ENCODE data around the gene MAEA.
"Not testable (repeated sequence)": the region's sequence is repeated elsewhere in the genome, so short reads cannot be mapped to it uniquely, and the experiment has no call there.

Gene MAEA

GRCh38 chr4:1323635-1324442 lies 34.1 kb downstream of the MAEA start:
- Histone ChIP-seq H3K4me2 (ENCODE audit: insufficient read depth, low read length) (no peak overlapping the region), H3K4me1 (ENCODE audit: insufficient read depth, low read length) (no peaks in the 10 kb centered on the region), H3K9me3 (ENCODE audit: insufficient read depth, low read length, severe bottlenecking) (no peaks in the 10 kb centered on the region), H2AFZ (ENCODE audit: low read depth, low read length) (no peak overlapping the region), H3K4me3 (ENCODE audit: low read depth in 1 of 2, low read length in 2 of 2) (no peak overlapping the region), H3K27me3 (ENCODE audit: insufficient read depth, low read length, poor library complexity) (no peaks in the 10 kb centered on the region), H3K27ac (ENCODE audit: low read length) (no peak overlapping the region), H3K79me2 (ENCODE audit: insufficient read depth, low read length) (peaks cover 20% of the 10 kb centered on the region), H3K9ac (ENCODE audit: low read depth, low read length) (no peak overlapping the region), H3K36me3 (ENCODE audit: insufficient read depth, low read length) (peaks cover 84% of the 10 kb centered on the region), H4K20me1 (ENCODE audit: insufficient read depth, low read length) (peaks cover 38% of the 10 kb centered on the region)
- DNase-seq = no peak
- no peak for ATAC-seq (ENCODE audit: insufficient read depth, low read depth)
- TF ChIP-seq CTCF (IDR thresholded peaks at IDR 0.05; ENCODE audit: borderline replicate concordance, extremely low read depth, low read length, poor library complexity, severe bottlenecking) (no peak), EZH2 (IDR thresholded peaks at IDR 0.05; ENCODE audit: borderline replicate concordance, low read depth, low read length, severe bottlenecking) (no peak)

GRCh38 chr4:1324443-1325175 lies 34.9 kb downstream of the MAEA start:
- peaks cover 44% of the 10 kb centered on the region for H4K20me1 ChIP-seq (ENCODE audit: insufficient read depth, low read length)
- not testable (repeated sequence) for H3K9me3 ChIP-seq (ENCODE audit: insufficient read depth, low read length, severe bottlenecking); H3K4me2 ChIP-seq (ENCODE audit: insufficient read depth, low read length); H2AFZ ChIP-seq (ENCODE audit: low read depth, low read length); ATAC-seq (ENCODE audit: insufficient read depth, low read depth); H3K27me3 ChIP-seq (ENCODE audit: insufficient read depth, low read length, poor library complexity); H3K4me3 ChIP-seq (ENCODE audit: low read depth in 1 of 2, low read length in 2 of 2); H3K27ac ChIP-seq (ENCODE audit: low read length); DNase-seq; H3K4me1 ChIP-seq (ENCODE audit: insufficient read depth, low read length); H3K9ac ChIP-seq (ENCODE audit: low read depth, low read length)
- H3K79me2 ChIP-seq (ENCODE audit: insufficient read depth, low read length) = peaks cover 24% of the 10 kb centered on the region
- H3K36me3 ChIP-seq (ENCODE audit: insufficient read depth, low read length) = peaks cover 85% of the 10 kb centered on the region

GRCh38 chr4:1325176-1325480 lies 35.4 kb downstream of the MAEA start:
- H3K27me3 ChIP-seq (ENCODE audit: insufficient read depth, low read length, poor library complexity) = no peaks in the 10 kb centered on the region
- TF ChIP-seq EZH2 (IDR thresholded peaks at IDR 0.05; ENCODE audit: borderline replicate concordance, low read depth, low read length, severe bottlenecking) = no peak
- TF ChIP-seq CTCF (IDR thresholded peaks at IDR 0.05; ENCODE audit: borderline replicate concordance, extremely low read depth, low read length, poor library complexity, severe bottlenecking) = no peak
- H3K4me2 ChIP-seq (ENCODE audit: insufficient read depth, low read length) = no peak overlapping the region
- H3K36me3 ChIP-seq (ENCODE audit: insufficient read depth, low read length) = peaks cover 87% of the 10 kb centered on the region
- DNase-seq (no peak), ATAC-seq (ENCODE audit: insufficient read depth, low read depth) (no peak)
- H3K4me1 ChIP-seq (ENCODE audit: insufficient read depth, low read length) = no peaks in the 10 kb centered on the region
- H3K79me2 ChIP-seq (ENCODE audit: insufficient read depth, low read length) = peaks cover 26% of the 10 kb centered on the region
- H4K20me1 ChIP-seq (ENCODE audit: insufficient read depth, low read length) = peaks cover 47% of the 10 kb centered on the region
- no peak overlapping the region for H3K27ac ChIP-seq (ENCODE audit: low read length)
- H2AFZ ChIP-seq (ENCODE audit: low read depth, low read length) = no peak overlapping the region
- no peak overlapping the region for H3K4me3 ChIP-seq (ENCODE audit: low read depth in 1 of 2, low read length in 2 of 2)
- no peak overlapping the region for H3K9ac ChIP-seq (ENCODE audit: low read depth, low read length)
- no peaks in the 10 kb centered on the region for H3K9me3 ChIP-seq (ENCODE audit: insufficient read depth, low read length, severe bottlenecking)
